GM12878 (cell line): Measurements from ENCODE around the gene FBXO5. TPM values are rescaled to one million over a fixed set of nuclear protein-coding genes. Genes with fewer than 3 reads are reported as not detected.

Experiments used
- ATF2 ChIP-seq: IDR thresholded peaks from 2 replicates; pipeline ENCODE4 v1.6.1; 2012; ENCODE audit warnings: low read length, inconsistent platforms
- ATF7 ChIP-seq: fragments of 450-650 bp; IDR thresholded peaks from 2 replicates; pipeline ENCODE4 v1.6.1; 2016; ENCODE audit warnings: low read depth, mild to moderate bottlenecking
- BMI1 ChIP-seq: fragments of 450-650 bp; IDR thresholded peaks from 2 replicates; pipeline ENCODE4 v1.6.1; 2016; ENCODE audit warnings: mild to moderate bottlenecking, moderate library complexity, borderline replicate concordance
- CUX1 ChIP-seq: IDR thresholded peaks from 2 replicates; pipeline ENCODE4 v1.6.1; 2012; ENCODE audit warnings: improper control_type of control experiment, low read depth, low read length; ENCODE audit not compliant: insufficient replicate concordance
- DPF2 ChIP-seq: fragments of 450-650 bp; IDR thresholded peaks from 2 replicates; pipeline ENCODE4 v1.6.1; 2017; ENCODE audit warnings: mild to moderate bottlenecking
- ETV6 ChIP-seq, 2 experiments: fragments of 450-650 bp in 1 of 2; IDR thresholded peaks in 1 of 2; conservative IDR thresholded peaks in 1 of 2; 2 replicates each; pipeline ENCODE4 v1.6.1; 2014; ENCODE audit warnings: antibody characterized with exemption in 1 of 2, borderline replicate concordance in 1 of 2, low read depth in 1 of 2, mild to moderate bottlenecking in 1 of 2, moderate library complexity in 1 of 2
- HDAC2 ChIP-seq: fragments of 200-600 bp; sonication (generic); IDR thresholded peaks from 2 replicates; pipeline ENCODE4 v1.6.1; 2017
- IKZF1 ChIP-seq: fragments of 450-650 bp; conservative IDR thresholded peaks from 2 replicates; pipeline ENCODE4 v1.6.1; 2017; ENCODE audit warnings: antibody characterized with exemption, mild to moderate bottlenecking
- KLF5 ChIP-seq: fragments of 450-650 bp; IDR thresholded peaks from 2 replicates; pipeline ENCODE4 v1.6.1; 2014; ENCODE audit warnings: mild to moderate bottlenecking; ENCODE audit not compliant: partially characterized antibody
- NBN ChIP-seq: fragments of 450-650 bp; IDR thresholded peaks from 2 replicates; pipeline ENCODE4 v1.6.1; 2016
- NFIC ChIP-seq: IDR thresholded peaks from 2 replicates; pipeline ENCODE4 v1.6.1; 2012; ENCODE audit warnings: low read depth, mild to moderate bottlenecking, inconsistent platforms, low read length, moderate library complexity
- POLR2A ChIP-seq: IDR thresholded peaks from 2 replicates; pipeline ENCODE4 v1.6.1; 2011; ENCODE audit warnings: low read depth, mild to moderate bottlenecking, low read length
- POU2F2 ChIP-seq: IDR thresholded peaks from 3 replicates; pipeline ENCODE4 v1.6.1; 2011; ENCODE audit warnings: low read depth, mild to moderate bottlenecking, low read length, borderline replicate concordance
- SPI1 ChIP-seq: IDR thresholded peaks from 2 replicates; pipeline ENCODE4 v1.6.1; 2011; ENCODE audit warnings: low read depth, mild to moderate bottlenecking, low read length, moderate library complexity, borderline replicate concordance; ENCODE audit not compliant: insufficient read depth
- SUPT20H ChIP-seq: IDR thresholded peaks from 2 replicates; pipeline ENCODE4 v1.6.1; 2011; ENCODE audit warnings: low read depth, mild to moderate bottlenecking, low read length, moderate library complexity, borderline replicate concordance; ENCODE audit not compliant: control insufficient read depth
- ZNF207 ChIP-seq: fragments of 450-650 bp; IDR thresholded peaks from 2 replicates; pipeline ENCODE4 v1.6.1; 2014; ENCODE audit warnings: antibody characterized with exemption, mild to moderate bottlenecking, borderline replicate concordance
- polyA plus RNA-seq, 11 experiments: library from polyadenylated mRNA; depleted of rRNA in 4 of 11; unstranded in 6 of 11; stranded (reverse) in 5 of 11; fragments of >200 nt; fragmentation: Nextera tagmentation in 4 of 11; fragmentation: Illumina TruSeq in 1 of 11; extraction: Ambion mirVana in 4 of 11; extraction: Trizol in 1 of 11; gene quantifications; 1 replicate in 1 of 11; 2 replicates in 10 of 11; pipeline versions ENCODE4 v1.2.1 to v1.2.3, GENCODE V29; 2011 to 2016; ENCODE audit warnings: inconsistent platforms in 2 of 11, missing spikeins in 2 of 11, low read depth in 1 of 11
- total RNA-seq, 4 experiments: library from RNA; depleted of rRNA in 3 of 4; stranded (reverse); fragments of >200 nt in 3 of 4; fragmentation: Illumina TruSeq in 1 of 4; extraction: Trizol in 1 of 4; gene quantifications; 2 replicates each; pipeline versions ENCODE4 v1.2.1 to v1.2.3, GENCODE V29; 2013 to 2021
- TF ChIP-seq, protein P1 (sequence below): IDR thresholded peaks from 2 replicates; pipeline ENCODE4 v1.6.1; 2011; ENCODE audit warnings: borderline replicate concordance, low read depth, mild to moderate bottlenecking, moderate library complexity, low read length; ENCODE audit not compliant: insufficient read depth, poor library complexity, severe bottlenecking

The FBXO5 gene
- total and polyA plus RNA-seq, 10 of the 15 experiments (the other 5 are each of a cell fraction or from before 2014, with no cell fraction given): 13.6 to 62.2 (median 37.7) TPM

- TF ChIP-seq ATF2: peak; percentile 48
- TF ChIP-seq SPI1: peak; percentile 91
- TF ChIP-seq, protein P1, sequence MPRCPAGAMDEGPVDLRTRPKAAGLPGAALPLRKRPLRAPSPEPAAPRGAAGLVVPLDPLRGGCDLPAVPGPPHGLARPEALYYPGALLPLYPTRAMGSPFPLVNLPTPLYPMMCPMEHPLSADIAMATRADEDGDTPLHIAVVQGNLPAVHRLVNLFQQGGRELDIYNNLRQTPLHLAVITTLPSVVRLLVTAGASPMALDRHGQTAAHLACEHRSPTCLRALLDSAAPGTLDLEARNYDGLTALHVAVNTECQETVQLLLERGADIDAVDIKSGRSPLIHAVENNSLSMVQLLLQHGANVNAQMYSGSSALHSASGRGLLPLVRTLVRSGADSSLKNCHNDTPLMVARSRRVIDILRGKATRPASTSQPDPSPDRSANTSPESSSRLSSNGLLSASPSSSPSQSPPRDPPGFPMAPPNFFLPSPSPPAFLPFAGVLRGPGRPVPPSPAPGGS: peak; percentile 25
- no peak for TF ChIP-seq HDAC2
- TF ChIP-seq ATF7: 0 out of 2 replicates have a peak, but pooled peaks have one; percentile 27
- peak; percentile 19 for TF ChIP-seq CUX1
- no peak for TF ChIP-seq SUPT20H
- peak; percentile 69; the same call in 1 of the 3 replicates for TF ChIP-seq POU2F2
- TF ChIP-seq IKZF1: peak; percentile 83
- peak; percentile 75 for TF ChIP-seq NBN
- peak; percentile 51 for TF ChIP-seq POLR2A
- TF ChIP-seq BMI1: peak; percentile 38; the same call in 1 of the 2 replicates
- TF ChIP-seq ZNF207: 0 out of 2 replicates have a peak, but pooled peaks have one; percentile 20
- peak; percentile 69 for TF ChIP-seq NFIC
- peak; percentile 68 for TF ChIP-seq DPF2
- no peak for TF ChIP-seq KLF5
- 0 out of 4 replicates have a peak, but pooled peaks of 1 of the 2 experiments have one; percentile 13 for TF ChIP-seq ETV6 (conservative IDR thresholded peaks at IDR 0.05 in 1 of 2, IDR thresholded peaks at IDR 0.05 in 1 of 2; ENCODE audit: borderline replicate concordance in 1 of 2, low read depth in 1 of 2)
These were observed 1.7 kb upstream of the FBXO5 start (continued) for GRCh38 chr6:152984513-152984872.
